Stimulated activated CD8-positive, alpha-beta memory T cell treated with anti-CD3 and anti-CD28 coated beads, Interleukin-15, amount 100 ng/mL, for 1 hour (primary cell): ENCODE measurements around the gene DIP2C.
"Not testable (repeated sequence)": the region's sequence is repeated elsewhere in the genome, so short reads cannot be mapped to it uniquely, and the experiment has no call there.

Experiments used
- DNase-seq: peaks from one replicate; pipeline ENCODE4 v3.0.0-alpha.2; 2020; ENCODE audit warnings: low read depth

DIP2C gene

GRCh38 chr10:610642-611305 is 78.7 kb downstream of the DIP2C start:
- DNase-seq = not testable (repeated sequence)

GRCh38 chr10:609868-610545 is 79.5 kb downstream of the DIP2C start:
- DNase-seq = no peak

GRCh38 chr10:609262-609658 is 80.2 kb downstream of the DIP2C start:
- DNase-seq = no peak

GRCh38 chr10:608331-609261 is 80.9 kb downstream of the DIP2C start:
- DNase-seq = no peak

- DNase-seq = no peak
Observed at GRCh38 chr10:607545-608185, 81.8 kb downstream of the DIP2C start.

GRCh38 chr10:606762-607544 is 82.5 kb downstream of the DIP2C start:
- no peak for DNase-seq

- no peak for DNase-seq
Observed at GRCh38 chr10:605632-606325, 83.7 kb downstream of the DIP2C start.

GRCh38 chr10:604716-605631 is 84.5 kb downstream of the DIP2C start:
- no peak for DNase-seq

GRCh38 chr10:603745-604144 is 85.7 kb downstream of the DIP2C start:
- no peak for DNase-seq

- no peak for DNase-seq
Observed at GRCh38 chr10:602391-603005, 87.0 kb downstream of the DIP2C start.

GRCh38 chr10:601660-601963 is 87.9 kb downstream of the DIP2C start:
- DNase-seq = no peak

- DNase-seq = no peak
Observed at GRCh38 chr10:600876-601659, 88.4 kb downstream of the DIP2C start.

- DNase-seq = no peak
Observed at GRCh38 chr10:600234-600633, 89.2 kb downstream of the DIP2C start.

GRCh38 chr10:599767-600166 is 89.7 kb downstream of the DIP2C start:
- no peak for DNase-seq

GRCh38 chr10:598415-599170 is 90.9 kb downstream of the DIP2C start:
- no peak for DNase-seq

GRCh38 chr10:597976-598375 is 91.5 kb downstream of the DIP2C start:
- DNase-seq = no peak

GRCh38 chr10:596725-597345 is 92.6 kb downstream of the DIP2C start:
- DNase-seq = no peak
